HG03432 (cell line): ENCODE measurements around the gene DISC1.
"Not testable (repeated sequence)": the region's sequence is repeated elsewhere in the genome, so short reads cannot be mapped to it uniquely, and the experiment has no call there.

Experiments
- ATAC-seq: cut with Tn5 transposase; IDR thresholded peaks from one replicate; pipeline ENCODE4 v1.9.1; 2021; ENCODE audit warnings: mild to moderate bottlenecking, moderate library complexity; ENCODE audit not compliant: unreplicated experiment

DISC1 gene

DNA sequence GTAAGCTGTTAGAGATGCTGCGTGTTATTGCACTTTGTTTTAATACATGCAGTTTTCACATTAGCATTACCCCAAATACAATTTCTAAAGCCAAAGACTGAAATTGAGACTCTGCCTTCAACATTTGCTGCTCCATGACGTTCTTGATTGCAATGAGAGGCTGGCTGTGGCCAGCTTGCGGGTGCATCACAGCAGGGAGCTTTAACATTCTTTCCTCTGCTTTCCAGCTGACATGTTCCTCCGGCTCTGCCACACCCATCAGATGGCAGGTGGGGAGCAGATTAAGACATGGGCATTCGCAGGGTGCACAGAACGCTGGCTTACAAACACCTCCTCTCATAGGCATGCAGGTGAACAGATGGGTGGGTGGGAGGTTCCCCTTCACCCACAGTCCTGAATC is 314.1 kb downstream of the DISC1 start:
- ATAC-seq = no peak

GRCh38 chr1:231943084-231943483 is 316.5 kb downstream of the DISC1 start:
- no peak for ATAC-seq

- ATAC-seq = not testable (repeated sequence)
Observed at GRCh38 chr1:231948102-231948501, 321.5 kb downstream of the DISC1 start.

- no peak for ATAC-seq
Observed at GRCh38 chr1:231949277-231950091, 322.9 kb downstream of the DISC1 start.

- no peak for ATAC-seq
Observed at GRCh38 chr1:231950331-231951128, 323.9 kb downstream of the DISC1 start.

DNA sequence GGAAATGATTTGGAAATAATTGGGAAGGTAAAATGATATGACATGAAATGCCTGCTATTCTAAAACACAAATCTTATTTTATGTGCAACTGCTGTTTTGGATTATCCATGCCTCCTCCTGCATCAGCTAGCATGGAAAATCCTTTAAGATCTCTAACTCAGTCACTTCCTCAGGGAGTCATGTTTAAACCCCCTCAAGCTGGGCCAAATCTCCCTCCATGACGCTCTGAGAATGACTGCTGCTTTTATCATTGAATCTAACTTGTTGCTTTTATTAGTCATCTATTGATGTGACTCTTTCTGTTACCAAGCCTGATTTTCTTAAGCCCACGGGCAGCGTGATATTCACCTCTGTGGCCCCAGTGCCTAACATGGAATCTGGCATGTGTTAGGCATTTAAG is 324.8 kb downstream of the DISC1 start:
- ATAC-seq = no peak

DNA sequence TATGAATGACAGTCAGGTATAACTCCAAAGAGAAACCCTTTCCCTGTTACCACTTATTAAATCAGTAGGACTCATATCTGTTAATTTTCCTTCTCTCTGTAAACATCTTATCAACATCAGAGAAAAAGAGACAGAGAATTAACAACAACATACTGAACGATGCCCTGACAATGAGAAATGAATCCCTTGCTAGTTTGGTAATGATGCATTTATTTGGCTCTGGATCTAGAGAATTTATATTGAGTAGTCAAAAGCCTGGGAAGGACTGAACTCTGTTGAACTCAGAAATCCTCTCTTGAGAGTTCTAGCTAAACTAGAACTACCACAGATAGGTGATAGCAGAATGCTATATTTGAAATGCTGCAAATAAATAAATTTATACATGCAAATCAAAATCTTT is 325.6 kb downstream of the DISC1 start:
- ATAC-seq = no peak

DNA sequence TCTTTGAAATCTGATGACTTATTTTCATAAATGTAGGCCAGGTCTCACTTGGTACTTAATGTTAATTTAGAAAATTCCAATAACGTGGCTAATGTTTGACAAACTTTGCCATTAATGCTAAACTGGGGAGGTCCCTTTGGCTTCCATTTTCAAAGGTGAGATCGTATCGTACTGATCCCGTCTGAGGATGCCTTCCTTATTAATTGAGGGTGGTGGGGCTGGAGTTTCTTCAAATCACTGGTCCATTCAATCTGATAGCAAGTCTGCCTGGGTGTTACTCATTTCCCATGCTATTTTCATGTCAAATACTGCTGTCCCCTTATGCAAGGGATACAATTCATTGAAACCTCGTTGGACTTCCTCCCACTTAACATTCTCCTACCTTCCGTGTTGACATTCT is 327.1 kb downstream of the DISC1 start:
- ATAC-seq = no peak

GRCh38 chr1:231954751-231955150 is 328.2 kb downstream of the DISC1 start:
- no peak for ATAC-seq

DNA sequence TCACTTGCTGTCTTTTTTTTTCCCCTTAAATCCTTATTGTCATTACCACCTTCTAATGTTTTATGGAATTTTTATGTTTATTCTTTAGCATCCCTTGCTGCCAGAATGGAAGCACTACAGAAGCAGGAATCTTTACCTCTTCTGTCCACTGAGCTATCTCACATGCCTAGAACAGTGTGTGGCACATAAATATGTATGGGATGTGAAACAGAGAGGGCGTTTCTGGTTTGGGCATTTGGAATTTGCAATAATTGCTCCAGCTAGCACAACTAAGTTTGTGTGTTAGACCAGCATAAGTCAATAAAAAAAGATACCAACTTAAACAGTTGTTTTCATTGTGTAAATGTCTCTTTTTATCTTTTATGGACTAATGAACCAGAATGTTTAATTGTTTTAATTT is 330.8 kb downstream of the DISC1 start:
- ATAC-seq = no peak

- ATAC-seq = no peak
Observed at GRCh38 chr1:231958448-231958847, 331.9 kb downstream of the DISC1 start.

DNA sequence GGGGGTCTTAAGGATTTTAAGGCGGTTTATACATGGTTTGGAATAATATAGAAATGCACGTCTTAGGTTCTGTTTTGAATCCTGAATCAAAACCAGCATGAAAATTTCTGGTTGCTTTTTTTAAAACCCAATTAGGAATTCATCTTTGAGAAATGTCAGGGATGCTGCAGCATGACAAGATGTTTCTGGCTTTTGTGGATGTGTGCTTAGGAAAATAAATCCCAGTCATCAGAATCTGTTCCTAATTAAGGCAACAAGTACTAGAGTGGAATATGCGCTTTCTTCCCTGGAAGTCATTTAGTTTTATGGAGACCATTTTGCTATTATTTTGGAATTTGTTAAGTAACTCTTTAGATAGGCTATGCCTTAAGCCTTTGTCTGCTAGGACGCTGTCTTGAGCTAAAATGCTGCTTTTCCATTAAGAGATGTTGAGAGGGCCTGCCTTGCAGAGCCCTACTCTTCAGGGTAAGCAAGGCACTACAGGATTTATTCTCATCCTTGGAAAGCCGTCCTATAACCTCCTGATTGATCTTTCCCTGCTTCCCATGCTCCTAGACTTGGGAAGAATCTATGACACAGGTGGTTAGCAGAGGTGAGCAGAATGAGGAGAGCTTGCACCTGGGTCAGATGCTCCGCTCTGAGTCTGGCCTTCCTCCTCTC is 332.8 kb downstream of the DISC1 start:
- ATAC-seq = no peak

DNA sequence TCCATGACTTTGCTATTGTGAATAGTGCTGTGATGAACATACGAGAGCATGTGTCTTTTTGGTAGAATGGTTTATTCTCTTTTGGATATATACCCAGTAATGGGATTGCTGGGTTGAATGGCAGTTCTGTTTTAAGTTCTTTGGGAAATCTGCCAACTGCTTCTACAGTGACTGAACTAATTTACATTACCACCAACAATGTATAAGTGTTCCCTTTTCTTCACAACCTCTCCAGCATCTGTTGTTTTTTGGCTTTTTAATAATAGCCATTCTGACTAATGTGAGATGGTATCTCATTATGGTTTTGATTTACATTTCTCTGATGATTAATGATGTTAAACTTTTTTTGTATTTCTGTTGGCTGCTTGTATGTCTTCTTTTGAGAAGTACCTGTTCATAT is 335.2 kb downstream of the DISC1 start:
- not testable (repeated sequence) for ATAC-seq

DNA sequence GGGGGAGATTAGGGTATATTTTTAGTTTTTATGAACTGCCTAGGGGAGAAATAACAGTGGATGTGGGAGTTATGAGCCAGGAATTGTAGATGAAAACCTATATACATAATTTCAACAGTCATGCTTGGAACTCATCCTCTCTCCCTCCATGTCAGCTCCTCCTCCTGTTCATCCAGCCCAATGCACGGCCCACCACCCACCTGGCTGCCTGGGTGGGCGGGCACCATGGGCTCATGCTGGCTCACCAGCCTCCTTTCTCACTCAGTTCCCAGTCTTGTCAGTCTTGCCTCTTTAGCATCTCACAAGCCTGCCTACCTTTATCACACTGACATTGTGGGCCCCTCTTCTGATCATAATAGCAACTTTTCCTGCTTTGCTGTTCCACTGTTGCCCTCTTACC is 336.0 kb downstream of the DISC1 start:
- no peak for ATAC-seq

DNA sequence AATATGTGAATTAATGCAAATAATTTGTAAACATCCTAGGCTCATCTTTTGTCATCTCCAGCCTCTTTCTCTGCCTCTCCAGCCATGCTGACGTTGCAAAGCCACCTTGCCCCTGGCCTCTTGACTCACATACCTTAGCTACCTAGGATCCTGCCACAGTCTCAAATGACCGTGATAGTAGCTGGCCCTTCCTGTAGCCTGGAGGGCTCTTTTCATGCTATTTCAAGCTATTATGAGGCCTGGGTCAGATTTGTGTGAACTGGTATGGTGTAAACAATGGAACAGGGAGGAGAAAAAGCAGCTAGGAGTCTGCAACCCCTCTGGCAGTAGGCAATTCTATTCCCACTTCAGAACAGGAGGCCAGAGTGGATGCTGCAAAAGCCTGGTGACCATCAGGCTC is 337.7 kb downstream of the DISC1 start:
- no peak for ATAC-seq

DNA sequence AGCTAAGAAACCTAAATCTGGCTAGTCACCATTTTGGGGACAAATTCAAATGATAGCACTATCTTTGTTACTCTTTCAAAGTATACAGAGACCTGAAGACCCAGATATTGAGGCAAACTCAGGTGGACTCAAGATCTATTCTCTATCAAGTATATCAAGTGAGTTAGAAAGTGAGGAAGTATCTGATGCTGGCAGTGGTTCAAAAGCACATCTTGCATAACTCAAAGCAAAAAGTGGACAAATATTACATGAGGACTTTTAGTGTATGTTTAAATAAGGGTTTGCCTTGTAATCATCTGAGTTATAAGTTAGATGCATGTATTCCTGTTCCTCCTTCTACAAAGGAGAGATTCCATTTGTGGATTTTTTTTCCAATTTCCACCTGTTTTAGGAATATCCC is 338.4 kb downstream of the DISC1 start:
- ATAC-seq = no peak

DNA sequence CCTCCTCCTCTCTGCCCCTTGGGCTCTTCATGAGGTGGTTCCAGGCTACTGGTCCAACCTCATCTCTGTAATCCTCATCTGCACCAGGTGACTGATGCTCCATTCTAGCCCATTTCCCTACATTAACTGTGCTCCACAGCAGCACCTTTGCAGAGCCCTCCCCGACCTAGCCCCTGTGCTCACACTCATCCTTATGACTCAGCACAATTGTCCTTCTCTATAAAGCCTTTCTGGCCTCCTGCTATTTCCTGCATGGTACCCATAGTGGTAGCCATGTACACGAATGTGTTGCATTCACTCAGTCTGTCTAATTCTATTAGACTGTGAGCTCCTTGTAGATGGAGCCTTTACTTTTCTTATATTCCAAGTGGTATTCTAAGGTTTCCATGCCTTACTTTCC is 339.0 kb downstream of the DISC1 start:
- ATAC-seq = no peak

DNA sequence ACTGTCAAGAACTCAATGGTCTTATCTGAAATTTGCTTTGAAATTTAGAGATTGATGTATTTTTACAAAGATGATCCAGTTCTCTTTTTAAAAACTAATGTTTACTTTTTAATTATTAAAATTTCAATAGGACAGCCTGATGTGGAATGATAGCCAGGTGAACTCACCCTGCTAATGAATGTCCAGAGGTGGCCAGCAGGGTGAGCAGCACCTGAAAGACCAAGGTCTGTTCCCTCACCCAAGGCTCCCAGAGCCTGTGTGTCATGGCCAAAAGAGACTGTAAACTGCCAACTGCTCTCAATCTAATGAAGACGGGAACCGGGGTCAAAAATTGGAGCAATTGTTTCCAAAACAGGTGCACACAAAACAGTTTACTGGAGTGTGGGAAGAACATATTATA is 340.4 kb downstream of the DISC1 start:
- no peak for ATAC-seq

- ATAC-seq = no peak
Observed at GRCh38 chr1:231969076-231969475, 342.5 kb downstream of the DISC1 start.

GRCh38 chr1:231969761-231970160 is 343.2 kb downstream of the DISC1 start:
- ATAC-seq = not testable (repeated sequence)

- ATAC-seq = no peak
Observed at GRCh38 chr1:231970684-231971083, 344.1 kb downstream of the DISC1 start.
